Brain microvascular endothelial cell (primary cell): Measurements from ENCODE around the gene ZNF610.

Experiments
- DNase-seq: peaks from one replicate; pipeline ENCODE4 v3.0.0-alpha.2; 2020
- H3K27ac ChIP-seq: fragments of 250-450 bp; sonication (Bioruptor Pico); 2 replicates; pipeline ENCODE4 v1.5.1; 2020; ENCODE audit warnings: mild to moderate bottlenecking, moderate library complexity
- H3K27me3 ChIP-seq: fragments of 250-450 bp; sonication (Bioruptor Pico); replicated peaks from 2 replicates; pipeline ENCODE4 v1.5.1; 2020; ENCODE audit warnings: mild to moderate bottlenecking
- H3K36me3 ChIP-seq: fragments of 250-450 bp; sonication (Bioruptor Pico); replicated peaks from 2 replicates; pipeline ENCODE4 v1.5.1; 2020; ENCODE audit warnings: mild to moderate bottlenecking
- H3K4me3 ChIP-seq: 2 replicates; pipeline ENCODE4 v1.5.1; 2011; ENCODE audit warnings: low read depth, mild to moderate bottlenecking, control low read depth, low read length, moderate library complexity
- in situ Hi-C: cut with HindIII; loops from 2 replicates; pipeline ENCODE4 v1.10.0; 2017; ENCODE audit warnings: low sequenced_read_pairs, low pct_ligation_motif_present
- TF ChIP-seq, protein P1 (sequence below): IDR thresholded peaks from 2 replicates; pipeline ENCODE4 v1.5.1; 2011; ENCODE audit warnings: low read depth, mild to moderate bottlenecking, moderate library complexity, low read length, control low read depth, inconsistent platforms; ENCODE audit errors: missing control alignments

Gene ZNF610

DNA sequence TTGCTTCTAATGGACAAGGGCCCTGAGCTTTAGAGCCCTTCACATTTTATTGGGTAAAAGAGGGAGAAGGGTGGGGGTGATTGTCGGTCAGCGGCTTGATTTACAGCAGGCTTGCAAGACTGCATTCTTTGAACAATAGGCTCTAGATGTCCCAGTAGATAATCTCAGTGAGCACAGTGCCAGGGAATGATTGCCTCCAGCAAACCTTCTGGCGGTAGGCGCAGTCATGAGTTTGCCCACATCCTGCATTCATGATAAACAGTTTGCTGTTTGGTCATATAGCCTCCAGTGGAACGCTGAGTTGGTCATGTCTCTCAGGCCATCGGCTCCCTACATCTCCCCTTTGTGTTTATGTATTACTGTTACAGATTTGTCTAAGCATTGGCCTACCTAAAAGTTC, 74.2 kb downstream of the ZNF610 start:
- in situ Hi-C loops, result no loop called here
- TF ChIP-seq, protein P1, sequence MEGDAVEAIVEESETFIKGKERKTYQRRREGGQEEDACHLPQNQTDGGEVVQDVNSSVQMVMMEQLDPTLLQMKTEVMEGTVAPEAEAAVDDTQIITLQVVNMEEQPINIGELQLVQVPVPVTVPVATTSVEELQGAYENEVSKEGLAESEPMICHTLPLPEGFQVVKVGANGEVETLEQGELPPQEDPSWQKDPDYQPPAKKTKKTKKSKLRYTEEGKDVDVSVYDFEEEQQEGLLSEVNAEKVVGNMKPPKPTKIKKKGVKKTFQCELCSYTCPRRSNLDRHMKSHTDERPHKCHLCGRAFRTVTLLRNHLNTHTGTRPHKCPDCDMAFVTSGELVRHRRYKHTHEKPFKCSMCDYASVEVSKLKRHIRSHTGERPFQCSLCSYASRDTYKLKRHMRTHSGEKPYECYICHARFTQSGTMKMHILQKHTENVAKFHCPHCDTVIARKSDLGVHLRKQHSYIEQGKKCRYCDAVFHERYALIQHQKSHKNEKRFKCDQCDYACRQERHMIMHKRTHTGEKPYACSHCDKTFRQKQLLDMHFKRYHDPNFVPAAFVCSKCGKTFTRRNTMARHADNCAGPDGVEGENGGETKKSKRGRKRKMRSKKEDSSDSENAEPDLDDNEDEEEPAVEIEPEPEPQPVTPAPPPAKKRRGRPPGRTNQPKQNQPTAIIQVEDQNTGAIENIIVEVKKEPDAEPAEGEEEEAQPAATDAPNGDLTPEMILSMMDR, result no peak
- H3K36me3 ChIP-seq, result peaks cover 32% of the 10 kb centered on the region

DNA sequence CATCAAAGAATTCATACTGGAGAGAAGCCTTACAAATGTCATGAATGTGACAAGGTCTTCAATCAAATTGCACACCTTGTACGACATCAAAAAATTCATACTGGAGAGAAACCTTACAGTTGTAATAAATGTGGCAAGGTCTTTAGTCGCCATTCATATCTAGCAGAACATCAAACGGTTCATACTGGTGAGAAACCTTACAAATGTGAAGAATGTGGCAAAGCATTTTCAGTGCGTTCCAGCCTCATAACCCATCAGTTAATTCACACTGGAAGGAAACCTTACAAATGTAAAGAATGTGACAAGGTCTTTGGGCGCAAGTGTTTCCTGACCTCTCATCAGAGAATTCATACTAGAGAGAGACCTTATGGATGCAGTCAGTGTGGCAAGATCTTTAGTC, 79.7 kb downstream of the ZNF610 start:
- in situ Hi-C loops, result no loop called here
- DNase-seq, result no peak
- Histone ChIP-seq H3K36me3 (no peaks in the 10 kb centered on the region), H3K4me3 (no peak overlapping the region), H3K27me3 (no peaks in the 10 kb centered on the region), H3K27ac (no peak overlapping the region)
- TF ChIP-seq, protein P1, result no peak

More for the DNA sequence above, 74.2 kb downstream of the ZNF610 start:
- no peak for DNase-seq
- H3K27me3 ChIP-seq, result no peaks in the 10 kb centered on the region
- no peak overlapping the region for H3K4me3 ChIP-seq
- H3K27ac ChIP-seq, result no peak overlapping the region
